Measurements from ENCODE around the gene OSBPL5. TPM values are rescaled to one million over a fixed set of nuclear protein-coding genes. Genes with fewer than 3 reads are reported as not detected.

The OSBPL5 gene
- total RNA-seq, 1 experiment from 2014 or later = 51.4 TPM

- H3K4me3 ChIP-seq (ENCODE audit: low read length) = no peak overlapping the region
- H3K9ac ChIP-seq (ENCODE audit: low read length) = no peak overlapping the region
- H3K9me2 ChIP-seq (replicated peaks; ENCODE audit: low read length) = no peaks in the 10 kb centered on the region
- H2AFZ ChIP-seq (ENCODE audit: low read length) = no peak overlapping the region
- ChIA-PET CTCF (no interaction called here), POLR2A (ENCODE audit: unreplicated experiment) (no interaction called here)
- intact Hi-C loops (cut with micrococcal nuclease) = no loop called here
- H3F3A ChIP-seq (ENCODE audit: low read length, unreplicated experiment) = no peaks in the 10 kb centered on the region
- H3K79me2 ChIP-seq (ENCODE audit: low read length) = no peaks in the 10 kb centered on the region
- no peak for TF ChIP-seq CTCF (conservative IDR thresholded peaks at IDR 0.05; ENCODE audit: low read depth, low read length)
- no peak for TF ChIP-seq EZH2 (IDR thresholded peaks at IDR 0.05; ENCODE audit: low read length, unreplicated experiment)
- TF ChIP-seq EZH2phosphoT487 (IDR thresholded peaks at IDR 0.05; ENCODE audit: borderline replicate concordance, low read length) = no peak
- no TSS peak for BruUV-seq (replicated peaks)
- no peaks in the 10 kb centered on the region for H3K27me3 ChIP-seq (ENCODE audit: low read length)
- no peaks in the 10 kb centered on the region for H3K4me1 ChIP-seq (ENCODE audit: insufficient read depth, low read length)
- no peak overlapping the region for H3K4me2 ChIP-seq (ENCODE audit: low read length)
- no peak for ATAC-seq
- no peaks in the 10 kb centered on the region for H3K9me3 ChIP-seq (ENCODE audit: low read length)
- H4K20me1 ChIP-seq (ENCODE audit: low read length) = no peaks in the 10 kb centered on the region
- no peak for DNase-seq
- H3K27ac ChIP-seq (ENCODE audit: low read length) = no peak overlapping the region
- H3K36me3 ChIP-seq (ENCODE audit: low read depth, low read length) = no peaks in the 10 kb centered on the region
These were observed 26.6 kb upstream of the OSBPL5 start for GRCh38 chr11:3191586-3192324.

GRCh38 chr11:3190600-3190999 lies 25.5 kb upstream of the OSBPL5 start:
- Histone ChIP-seq H3K4me1 (ENCODE audit: insufficient read depth, low read length) (no peaks in the 10 kb centered on the region), H2AFZ (ENCODE audit: low read length) (no peak overlapping the region), H4K20me1 (ENCODE audit: low read length) (no peaks in the 10 kb centered on the region), H3K27me3 (ENCODE audit: low read length) (no peaks in the 10 kb centered on the region), H3K9me3 (ENCODE audit: low read length) (no peaks in the 10 kb centered on the region), H3K36me3 (ENCODE audit: low read depth, low read length) (no peaks in the 10 kb centered on the region), H3K4me2 (ENCODE audit: low read length) (no peak overlapping the region), H3K4me3 (ENCODE audit: low read length) (no peak overlapping the region), H3F3A (ENCODE audit: low read length, unreplicated experiment) (no peaks in the 10 kb centered on the region), H3K9ac (ENCODE audit: low read length) (no peak overlapping the region), H3K79me2 (ENCODE audit: low read length) (no peaks in the 10 kb centered on the region), H3K9me2 (replicated peaks; ENCODE audit: low read length) (no peaks in the 10 kb centered on the region), H3K27ac (ENCODE audit: low read length) (no peak overlapping the region)
- ChIA-PET POLR2A (ENCODE audit: unreplicated experiment) (no interaction called here), CTCF (interaction anchor here (0.6 kb wide), 1 partner anchor 543 kb away, joined by 8 read pairs; no protein-coding TSS in a partner anchor)
- BruUV-seq (replicated peaks) = no TSS peak
- ATAC-seq (no peak), DNase-seq (no peak)
- intact Hi-C loops (cut with micrococcal nuclease) = no loop called here
- TF ChIP-seq CTCF (conservative IDR thresholded peaks at IDR 0.05; ENCODE audit: low read depth, low read length) (no peak), EZH2phosphoT487 (IDR thresholded peaks at IDR 0.05; ENCODE audit: borderline replicate concordance, low read length) (no peak)

- Histone ChIP-seq H3K27ac (ENCODE audit: low read length) (no peak overlapping the region), H3K4me3 (ENCODE audit: low read length) (no peak overlapping the region), H3K9ac (ENCODE audit: low read length) (no peak overlapping the region), H3K9me2 (replicated peaks; ENCODE audit: low read length) (no peaks in the 10 kb centered on the region), H3K9me3 (ENCODE audit: low read length) (no peaks in the 10 kb centered on the region), H3K36me3 (ENCODE audit: low read depth, low read length) (no peaks in the 10 kb centered on the region), H3K27me3 (ENCODE audit: low read length) (no peaks in the 10 kb centered on the region), H3K79me2 (ENCODE audit: low read length) (no peaks in the 10 kb centered on the region), H3K4me1 (ENCODE audit: insufficient read depth, low read length) (no peaks in the 10 kb centered on the region), H3K4me2 (ENCODE audit: low read length) (no peak overlapping the region), H3F3A (ENCODE audit: low read length, unreplicated experiment) (no peaks in the 10 kb centered on the region), H2AFZ (ENCODE audit: low read length) (no peak overlapping the region), H4K20me1 (ENCODE audit: low read length) (no peaks in the 10 kb centered on the region)
- no peak for DNase-seq
- intact Hi-C loops (cut with micrococcal nuclease) = no loop called here
- no TSS peak for BruUV-seq (replicated peaks)
- ATAC-seq = no peak
- TF ChIP-seq CTCF (conservative IDR thresholded peaks at IDR 0.05; ENCODE audit: low read depth, low read length) (no peak), EZH2phosphoT487 (IDR thresholded peaks at IDR 0.05; ENCODE audit: borderline replicate concordance, low read length) (no peak), EZH2 (IDR thresholded peaks at IDR 0.05; ENCODE audit: low read length, unreplicated experiment) (no peak)
- POLR2A ChIA-PET (ENCODE audit: unreplicated experiment) = no interaction called here
- CTCF ChIA-PET = interaction anchor here (0.6 kb wide), 1 partner anchor 542 kb away, joined by 8 read pairs; no protein-coding TSS in a partner anchor
These were observed 24.9 kb upstream of the OSBPL5 start for GRCh38 chr11:3189886-3190583.
